K562 (cell line): Measurements from ENCODE around the gene ABHD3. TPM values are rescaled to one million over a fixed set of nuclear protein-coding genes. Genes with fewer than 3 reads are reported as not detected.

Source experiments
- CTBP1 ChIP-seq: fragments of 450-650 bp; IDR thresholded peaks from 2 replicates; pipeline ENCODE4 v1.6.1; 2016; ENCODE audit warnings: borderline replicate concordance
- DDX20 ChIP-seq: fragments of 450-650 bp; IDR thresholded peaks from 2 replicates; pipeline ENCODE4 v1.6.1; 2016; ENCODE audit warnings: missing genetic modification characterization, low read depth, mild to moderate bottlenecking, missing compliant biosample characterization, moderate library complexity
- FOXA1 ChIP-seq: fragments of 450-650 bp; IDR thresholded peaks from 2 replicates; pipeline ENCODE4 v1.6.1; 2016; ENCODE audit warnings: mild to moderate bottlenecking, borderline replicate concordance
- FOXM1 ChIP-seq, 2 experiments: fragments of 450-650 bp in 1 of 2; sonication (generic) in 1 of 2; formaldehyde crosslinking in 1 of 2; IDR thresholded peaks; 2 replicates each; pipeline versions ENCODE4 v1.6.1 to v1.9.0; 2017 to 2022; ENCODE audit warnings: low read depth in 2 of 2, mild to moderate bottlenecking in 2 of 2, missing genetic modification reagents in 1 of 2, moderate library complexity in 1 of 2
- GABPB1 ChIP-seq: sonication (generic); formaldehyde crosslinking; IDR thresholded peaks from 2 replicates; pipeline ENCODE4 v1.8.0; 2022; ENCODE audit warnings: mild to moderate bottlenecking, missing genetic modification reagents
- ILK ChIP-seq: fragments of 450-650 bp; IDR thresholded peaks from 2 replicates; pipeline ENCODE4 v1.6.1; 2016; ENCODE audit warnings: missing genetic modification characterization, low read depth, mild to moderate bottlenecking, missing compliant biosample characterization, moderate library complexity, borderline replicate concordance
- MEIS2 ChIP-seq: fragments of 450-650 bp; IDR thresholded peaks from 2 replicates; pipeline ENCODE4 v1.6.1; 2014; ENCODE audit warnings: mild to moderate bottlenecking; ENCODE audit not compliant: partially characterized antibody
- MYBL2 ChIP-seq, 2 experiments: fragments of 450-650 bp in 1 of 2; sonication (generic) in 1 of 2; formaldehyde crosslinking in 1 of 2; IDR thresholded peaks; 2 replicates each; pipeline versions ENCODE4 v1.6.1 to v1.8.1; 2017 to 2022; ENCODE audit warnings: borderline replicate concordance in 1 of 2, inconsistent platforms in 1 of 2, low read depth in 1 of 2, mild to moderate bottlenecking in 1 of 2, missing genetic modification reagents in 1 of 2, moderate library complexity in 1 of 2
- NFE2 ChIP-seq: IDR thresholded peaks from 2 replicates; pipeline ENCODE4 v1.6.1; 2014; ENCODE audit warnings: antibody characterized with exemption, low read depth
- OTX1 ChIP-seq: fragments of 450-650 bp; formaldehyde crosslinking; IDR thresholded peaks from 2 replicates; pipeline ENCODE4 v1.4.0; 2022; ENCODE audit warnings: mild to moderate bottlenecking
- PML ChIP-seq: IDR thresholded peaks from 2 replicates; pipeline ENCODE4 v1.6.1; 2012; ENCODE audit warnings: low read length, inconsistent platforms
- RAD21 ChIP-seq, 2 experiments: fragments of 250-450 bp in 1 of 2; fragments of 450-650 bp in 1 of 2; sonication (Bioruptor Pico) in 1 of 2; formaldehyde crosslinking in 1 of 2; IDR thresholded peaks in 1 of 2; conservative IDR thresholded peaks in 1 of 2; 2 replicates each; pipeline versions ENCODE4 v1.4.0 to v1.8.0; 2020 to 2022; ENCODE audit warnings: mild to moderate bottlenecking in 2 of 2, moderate library complexity in 1 of 2
- RBM22 ChIP-seq: fragments of 200-400 bp; formaldehyde crosslinking; IDR thresholded peaks from 2 replicates; pipeline ENCODE4 v1.6.1; 2018; ENCODE audit warnings: low read length, low read depth; ENCODE audit not compliant: poor library complexity, severe bottlenecking
- TAF1 ChIP-seq: IDR thresholded peaks from 2 replicates; pipeline ENCODE4 v1.6.1; 2011; ENCODE audit warnings: mild to moderate bottlenecking, low read length, moderate library complexity; ENCODE audit not compliant: insufficient read depth, control insufficient read depth, severe bottlenecking; ENCODE audit errors: extremely low read depth
- TBP ChIP-seq: optimal IDR thresholded peaks from 2 replicates; pipeline ENCODE3; 2011; ENCODE audit warnings: low read depth, low read length, improper control_type of control experiment
- TGIF2 ChIP-seq: sonication (generic); formaldehyde crosslinking; IDR thresholded peaks from 2 replicates; pipeline ENCODE4 v1.8.1; 2022; ENCODE audit warnings: mild to moderate bottlenecking, missing genetic modification reagents, moderate library complexity
- TRIM24 ChIP-seq, 2 experiments: fragments of 450-650 bp; IDR thresholded peaks; 2 replicates each; pipeline ENCODE4 v1.6.1; 2016
- ZEB2 ChIP-seq: fragments of 450-650 bp; IDR thresholded peaks from 2 replicates; pipeline ENCODE4 v1.6.1; 2016
- ZNF140 ChIP-seq: fragments of 250-450 bp; sonication (Bioruptor Pico); IDR thresholded peaks from 2 replicates; pipeline ENCODE4 v1.8.0; 2021; ENCODE audit warnings: moderate library complexity, mild to moderate bottlenecking, inconsistent platforms
- ZNF224 ChIP-seq: sonication (generic); formaldehyde crosslinking; IDR thresholded peaks from 2 replicates; pipeline ENCODE4 v1.8.0; 2022; ENCODE audit warnings: mild to moderate bottlenecking, missing genetic modification reagents
- ZNF699 ChIP-seq: fragments of 250-450 bp; sonication (Bioruptor Pico); IDR thresholded peaks from 2 replicates; pipeline ENCODE4 v1.8.0; 2021; ENCODE audit warnings: mild to moderate bottlenecking, moderate library complexity; ENCODE audit not compliant: insufficient replicate concordance
- polyA plus RNA-seq, 8 experiments: library from polyadenylated mRNA; depleted of rRNA in 4 of 8; stranded (reverse) in 5 of 8; unstranded in 3 of 8; fragments of >200 nt; fragmentation: Nextera tagmentation in 2 of 8; fragmentation: Illumina TruSeq in 1 of 8; extraction: Ambion mirVana in 2 of 8; extraction: Trizol in 1 of 8; gene quantifications; 2 replicates each; pipeline versions ENCODE4 v1.2.1 to v1.2.3, GENCODE V29; 2011 to 2014; ENCODE audit warnings: inconsistent platforms in 1 of 8, missing spikeins in 1 of 8
- total RNA-seq, 7 experiments: library from RNA; depleted of rRNA in 6 of 7; stranded (reverse); fragments of >200 nt in 6 of 7; fragmentation: Illumina TruSeq in 2 of 7; extraction: Trizol in 2 of 7; gene quantifications; 2 replicates each; pipeline versions ENCODE4 v1.2.1 to v1.2.3, GENCODE V29; 2011 to 2021; ENCODE audit warnings: low replicate concordance in 1 of 7
- TF ChIP-seq, protein P1 (sequence below): fragments of 250-450 bp; sonication (Bioruptor Pico); IDR thresholded peaks from 2 replicates; pipeline ENCODE4 v1.4.0; 2020; ENCODE audit warnings: mild to moderate bottlenecking, moderate library complexity
- TF ChIP-seq, protein P2 (sequence below): fragments of 450-650 bp; IDR thresholded peaks from 2 replicates; pipeline ENCODE4 v1.6.1; 2016; ENCODE audit warnings: antibody characterized with exemption
- TF ChIP-seq, protein P3 (sequence below): fragments of 450-650 bp; formaldehyde crosslinking; IDR thresholded peaks from 2 replicates; pipeline ENCODE4 v1.4.0; 2022; ENCODE audit warnings: mild to moderate bottlenecking, moderate library complexity

Gene ABHD3
- total and polyA plus RNA-seq, 9 of the 15 experiments (the other 6 are each of a cell fraction or from before 2014, with no cell fraction given), result 6.3 to 38.8 (median 19.4) TPM

DNA sequence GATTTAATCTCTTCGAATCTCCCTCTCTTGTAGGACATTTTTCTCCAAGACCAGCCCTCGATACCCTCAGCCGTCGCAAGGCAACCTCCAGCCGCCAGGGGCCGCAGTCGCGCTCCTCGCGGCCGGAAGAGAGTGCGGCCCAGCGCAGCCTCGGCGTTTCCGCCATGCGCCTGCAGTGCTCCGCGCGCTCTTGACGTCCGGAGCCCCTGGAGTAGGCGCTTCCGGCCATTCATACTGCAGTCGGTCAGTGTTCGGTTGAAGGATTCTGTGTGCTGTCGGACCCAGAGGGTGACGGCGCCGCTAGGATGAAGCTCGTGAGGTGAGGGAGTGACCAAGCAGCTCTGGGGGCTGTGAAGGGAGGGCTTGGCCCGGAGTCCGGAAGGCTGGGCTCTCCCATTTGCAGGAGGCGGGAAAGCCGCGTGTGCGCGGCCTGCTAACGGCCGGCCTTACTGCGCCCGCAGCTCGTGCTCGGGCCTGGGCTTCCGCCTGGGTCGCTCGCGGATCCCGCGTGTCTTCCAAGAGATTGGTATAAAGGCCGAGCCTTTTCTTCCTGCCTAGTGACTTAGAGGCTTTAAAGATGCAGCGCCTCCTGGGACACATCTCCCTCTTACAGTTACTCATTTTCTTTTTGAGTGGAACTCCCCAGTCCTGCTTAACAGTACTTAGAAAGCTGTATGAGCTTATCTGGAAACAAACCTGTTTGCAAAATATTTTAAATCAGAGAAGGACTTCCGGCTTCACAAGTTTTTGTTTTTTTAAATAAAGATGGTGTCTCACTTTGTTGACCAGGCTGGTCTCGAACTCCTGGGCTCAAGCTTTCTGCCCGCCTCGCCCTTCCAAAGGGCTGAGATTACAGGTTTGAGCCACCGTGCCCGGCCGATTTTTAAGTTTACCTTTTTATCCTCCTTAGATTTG lies 92.2 kb downstream of the ABHD3 start, which contains the start of gene SNRPD1 (continued):
- TF ChIP-seq TRIM24 (IDR thresholded peaks at IDR 0.05) (peak in 1 of 2 experiments; percentile 86; a peak in 2 of 4 replicates), ILK (tag) (no peak), DDX20 (tag) (no peak), CTBP1 (peak; percentile 82), NFE2 (peak; percentile 45; the same call in 1 of the 2 replicates), ZNF140 (CRISPR knock-in tag) (no peak), TGIF2 (CRISPR knock-in tag) (no peak), OTX1 (CRISPR knock-in tag) (no peak), PML (peak; percentile 73), GABPB1 (peak; percentile 97), TAF1 (peak; percentile 95), FOXM1 (IDR thresholded peaks at IDR 0.05; ENCODE audit: low read depth) (peak; percentile 44), FOXM1 (CRISPR knock-in tag; IDR thresholded peaks at IDR 0.05; ENCODE audit: low read depth) (no peak), RBM22 (peak; percentile 60), TBP (peak; percentile 91), ZNF699 (no peak), MEIS2 (peak; percentile 34), RAD21 (CRISPR knock-in tag; conservative IDR thresholded peaks at IDR 0.05 in 1 of 2, IDR thresholded peaks at IDR 0.05 in 1 of 2) (peak; percentile 22 to 23; a peak in 3 of 4 replicates), MYBL2 (IDR thresholded peaks at IDR 0.05; ENCODE audit: low read depth) (peak; percentile 93), MYBL2 (CRISPR knock-in tag; IDR thresholded peaks at IDR 0.05; ENCODE audit: borderline replicate concordance) (no peak), ZNF224 (CRISPR knock-in tag) (no peak), FOXA1 (no peak), ZEB2 (no peak; the same call in 1 of the 2 replicates)
- TF ChIP-seq, protein P1, sequence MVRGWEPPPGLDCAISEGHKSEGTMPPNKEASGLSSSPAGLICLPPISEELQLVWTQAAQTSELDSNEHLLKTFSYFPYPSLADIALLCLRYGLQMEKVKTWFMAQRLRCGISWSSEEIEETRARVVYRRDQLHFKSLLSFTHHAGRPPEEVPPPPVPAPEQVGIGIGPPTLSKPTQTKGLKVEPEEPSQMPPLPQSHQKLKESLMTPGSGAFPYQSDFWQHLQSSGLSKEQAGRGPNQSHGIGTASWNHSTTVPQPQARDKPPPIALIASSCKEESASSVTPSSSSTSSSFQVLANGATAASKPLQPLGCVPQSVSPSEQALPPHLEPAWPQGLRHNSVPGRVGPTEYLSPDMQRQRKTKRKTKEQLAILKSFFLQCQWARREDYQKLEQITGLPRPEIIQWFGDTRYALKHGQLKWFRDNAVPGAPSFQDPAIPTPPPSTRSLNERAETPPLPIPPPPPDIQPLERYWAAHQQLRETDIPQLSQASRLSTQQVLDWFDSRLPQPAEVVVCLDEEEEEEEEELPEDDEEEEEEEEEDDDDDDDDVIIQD (CRISPR knock-in tag), result no peak
- TF ChIP-seq, protein P2, sequence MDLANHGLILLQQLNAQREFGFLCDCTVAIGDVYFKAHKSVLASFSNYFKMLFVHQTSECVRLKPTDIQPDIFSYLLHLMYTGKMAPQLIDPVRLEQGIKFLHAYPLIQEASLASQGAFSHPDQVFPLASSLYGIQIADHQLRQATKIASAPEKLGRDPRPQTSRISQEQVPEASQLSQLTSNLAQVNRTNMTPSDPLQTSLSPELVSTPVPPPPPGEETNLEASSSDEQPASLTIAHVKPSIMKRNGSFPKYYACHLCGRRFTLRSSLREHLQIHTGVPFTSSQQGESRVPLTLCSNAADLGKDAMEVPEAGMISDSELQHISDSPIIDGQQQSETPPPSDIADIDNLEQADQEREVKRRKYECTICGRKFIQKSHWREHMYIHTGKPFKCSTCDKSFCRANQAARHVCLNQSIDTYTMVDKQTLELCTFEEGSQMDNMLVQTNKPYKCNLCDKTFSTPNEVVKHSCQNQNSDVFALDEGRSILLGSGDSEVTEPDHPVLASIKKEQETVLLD, result peak; percentile 62; the same call in 1 of the 2 replicates
- TF ChIP-seq, protein P3, sequence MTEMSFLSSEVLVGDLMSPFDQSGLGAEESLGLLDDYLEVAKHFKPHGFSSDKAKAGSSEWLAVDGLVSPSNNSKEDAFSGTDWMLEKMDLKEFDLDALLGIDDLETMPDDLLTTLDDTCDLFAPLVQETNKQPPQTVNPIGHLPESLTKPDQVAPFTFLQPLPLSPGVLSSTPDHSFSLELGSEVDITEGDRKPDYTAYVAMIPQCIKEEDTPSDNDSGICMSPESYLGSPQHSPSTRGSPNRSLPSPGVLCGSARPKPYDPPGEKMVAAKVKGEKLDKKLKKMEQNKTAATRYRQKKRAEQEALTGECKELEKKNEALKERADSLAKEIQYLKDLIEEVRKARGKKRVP, result no peak
